Activated effector memory CD4-positive, alpha-beta T cell treated with Interleukin-2 at 50 U/mL for 16 hours (primary cell): ENCODE data around the gene KIF18B.

Source experiments
- DNase-seq: peaks from one replicate; pipeline ENCODE4 v3.0.0-alpha.2; 2020

Gene KIF18B

DNA sequence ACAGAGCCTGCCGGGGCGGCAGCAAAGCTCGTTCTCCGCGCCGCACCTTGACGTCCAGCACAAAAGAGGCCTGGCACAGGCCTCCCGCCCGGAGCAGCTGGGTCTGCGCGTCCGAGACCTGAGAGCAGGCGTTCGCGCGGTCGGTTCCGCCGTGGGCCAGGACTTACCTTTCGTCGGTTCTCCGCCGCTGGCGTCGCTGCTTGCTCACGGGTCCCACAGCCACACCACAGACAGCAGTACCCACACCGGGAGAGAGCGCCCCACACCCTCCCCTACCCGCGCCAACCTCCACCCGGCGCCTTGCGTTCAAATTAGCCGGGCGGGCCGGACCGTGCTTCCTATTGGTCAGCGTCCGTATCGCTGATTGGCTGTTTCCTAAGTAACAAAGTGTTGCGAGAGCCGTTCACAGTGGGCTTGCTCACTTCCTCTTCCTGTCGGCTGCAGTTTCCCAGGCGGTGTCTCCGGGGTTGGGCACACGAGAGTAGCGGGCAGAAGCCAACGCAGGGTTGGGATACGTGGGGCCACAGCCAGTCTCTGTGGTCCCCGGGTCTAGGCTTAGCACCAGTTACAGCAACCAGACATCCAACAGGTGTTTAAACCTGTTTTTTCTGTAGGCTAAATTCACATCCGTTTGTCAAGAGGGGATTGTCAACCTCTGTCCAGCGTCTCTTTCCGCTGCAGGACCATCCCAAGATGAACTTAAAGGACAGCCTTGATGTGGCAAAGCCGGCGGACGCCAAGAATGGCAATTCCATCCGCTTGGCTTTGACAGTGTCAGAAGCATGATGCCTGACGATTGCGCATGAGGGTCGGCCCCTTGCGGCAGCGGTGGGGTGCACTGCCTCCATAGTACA, at the start of gene KIF18B:
TSS of gene KIF18B (minus strand) at position 313 of the 854 bp plus-strand sequence. CDS start 11,429 bp downstream, outside the sequence.
- DNase-seq: peak; percentile 81

DNA sequence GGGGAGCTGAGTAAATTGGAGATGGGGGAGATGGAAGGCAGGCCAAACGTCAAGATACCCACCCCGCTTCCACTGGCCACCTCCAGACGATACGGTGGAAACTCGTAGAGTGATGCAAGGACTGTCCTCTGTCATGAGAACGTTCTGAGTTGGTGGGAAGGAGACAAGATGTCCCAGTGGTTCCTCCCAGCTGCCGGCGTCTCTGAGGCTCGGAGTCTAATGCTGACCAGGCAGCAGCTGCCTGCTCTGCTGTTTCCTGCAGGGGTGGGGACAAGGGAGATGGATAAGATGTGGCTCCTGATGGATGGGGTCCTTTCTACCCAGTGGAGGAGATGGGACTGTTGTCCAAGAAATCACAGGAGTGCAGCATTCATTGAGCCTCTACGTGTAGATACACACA, 48.7 kb upstream of the KIF18B start:
- DNase-seq: no peak

DNA sequence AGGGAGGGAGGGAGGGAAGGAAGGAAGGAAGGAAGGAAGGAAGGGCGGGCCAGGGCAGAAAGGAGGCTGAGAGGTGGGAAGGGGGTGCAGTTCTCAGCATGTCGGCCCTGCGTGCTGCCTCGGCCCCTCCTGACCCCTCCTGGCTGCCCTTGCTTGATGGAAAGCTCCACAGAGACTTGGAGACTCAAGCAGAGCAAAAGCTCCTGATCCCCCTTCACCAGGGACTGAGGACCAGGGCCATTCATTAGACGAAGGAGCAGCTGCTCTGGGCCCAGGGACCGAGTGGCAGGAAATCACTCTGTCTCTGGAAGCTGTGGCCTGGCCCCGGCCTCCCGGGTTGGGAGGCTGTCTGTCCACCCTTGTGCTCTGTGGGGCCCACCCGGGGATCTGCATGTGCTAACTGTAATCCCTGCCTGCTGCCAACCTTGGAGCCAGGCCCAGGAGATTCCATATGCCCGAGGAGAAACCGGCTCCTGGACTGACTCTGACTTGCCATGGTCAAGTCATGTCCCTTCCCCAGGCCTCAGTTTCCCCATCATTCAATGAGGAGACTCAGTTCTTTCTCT, 47.9 kb upstream of the KIF18B start:
- no peak for DNase-seq

DNA sequence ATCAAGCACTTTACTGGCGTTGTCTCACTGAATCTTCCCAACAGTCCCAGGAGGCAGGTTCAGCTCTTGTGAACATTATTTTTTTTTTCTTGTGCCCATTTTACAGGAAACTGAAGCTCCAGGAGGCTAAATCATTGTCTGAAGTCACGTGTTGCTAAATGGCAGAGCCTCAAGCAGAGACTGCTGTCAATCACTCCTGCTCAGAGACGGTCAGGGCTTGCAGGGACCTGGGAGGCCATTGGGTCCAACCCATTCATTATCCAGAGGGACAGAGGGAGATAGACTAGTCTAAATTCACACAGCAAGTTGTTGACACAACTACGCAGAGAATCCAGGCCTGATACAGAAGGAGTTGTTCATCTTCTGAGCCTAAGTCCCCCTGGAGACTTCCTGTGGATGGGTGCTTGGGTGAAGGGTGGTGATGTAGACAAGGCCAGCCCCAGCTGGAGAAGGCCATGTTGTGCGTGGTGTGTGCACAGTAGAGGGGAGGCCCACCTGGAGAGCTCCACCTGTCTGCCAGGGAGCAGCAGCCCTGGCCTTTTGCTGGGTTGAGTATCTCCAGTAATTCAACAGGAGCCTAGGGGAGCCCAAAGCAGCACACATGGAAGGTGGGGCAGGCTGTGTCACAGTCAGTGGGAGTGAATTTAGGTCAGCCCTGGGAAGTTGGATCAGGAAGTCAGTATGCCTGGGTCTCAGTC, 44.8 kb upstream of the KIF18B start:
- DNase-seq: no peak

DNA sequence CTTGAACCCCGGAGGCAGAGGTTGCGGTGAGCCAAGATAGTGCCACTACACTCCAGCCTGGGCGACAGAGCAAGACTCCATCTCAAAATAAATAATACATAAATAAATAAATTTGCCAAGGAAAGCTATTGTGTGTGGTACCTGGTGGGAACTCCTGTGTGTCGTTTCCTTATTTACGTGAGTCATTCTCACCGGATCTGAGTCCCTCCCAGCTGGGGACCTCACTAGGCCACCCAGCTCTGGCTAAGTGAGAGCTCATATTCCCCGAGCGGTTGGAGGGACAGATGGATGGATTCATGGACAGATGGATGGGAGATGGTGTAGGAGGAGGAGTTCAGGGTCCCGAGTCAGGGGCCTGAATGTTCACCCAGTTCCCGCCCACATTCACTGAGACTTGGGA, 43.4 kb upstream of the KIF18B start:
- no peak for DNase-seq

DNA sequence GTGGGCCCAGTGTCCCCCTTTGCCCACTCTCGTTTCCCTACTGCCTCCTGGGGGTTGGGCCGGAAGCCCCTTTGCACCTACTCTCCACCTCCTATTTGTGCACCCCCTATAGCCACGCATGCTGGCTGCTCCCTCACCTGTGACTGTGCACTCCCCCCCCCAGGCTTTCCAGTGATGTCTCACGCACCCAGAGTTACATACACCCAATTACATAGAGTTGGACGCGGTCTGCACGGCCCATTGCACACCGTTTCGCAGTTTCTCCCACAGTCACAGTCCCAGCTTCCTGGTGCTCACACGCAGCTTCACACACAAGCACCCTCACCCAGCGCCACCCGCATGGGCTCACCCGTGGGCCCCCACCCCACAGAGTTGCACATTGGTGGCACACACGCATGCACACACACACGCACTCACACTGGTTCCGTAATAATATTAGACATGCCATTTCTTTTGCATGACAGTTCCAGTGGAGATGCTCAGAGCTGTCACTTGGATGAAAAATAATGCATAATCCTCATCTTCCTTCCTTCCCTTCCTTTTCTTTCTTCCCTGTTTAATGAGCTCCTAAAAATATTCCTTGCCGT, 42.1 kb upstream of the KIF18B start:
- no peak for DNase-seq

DNA sequence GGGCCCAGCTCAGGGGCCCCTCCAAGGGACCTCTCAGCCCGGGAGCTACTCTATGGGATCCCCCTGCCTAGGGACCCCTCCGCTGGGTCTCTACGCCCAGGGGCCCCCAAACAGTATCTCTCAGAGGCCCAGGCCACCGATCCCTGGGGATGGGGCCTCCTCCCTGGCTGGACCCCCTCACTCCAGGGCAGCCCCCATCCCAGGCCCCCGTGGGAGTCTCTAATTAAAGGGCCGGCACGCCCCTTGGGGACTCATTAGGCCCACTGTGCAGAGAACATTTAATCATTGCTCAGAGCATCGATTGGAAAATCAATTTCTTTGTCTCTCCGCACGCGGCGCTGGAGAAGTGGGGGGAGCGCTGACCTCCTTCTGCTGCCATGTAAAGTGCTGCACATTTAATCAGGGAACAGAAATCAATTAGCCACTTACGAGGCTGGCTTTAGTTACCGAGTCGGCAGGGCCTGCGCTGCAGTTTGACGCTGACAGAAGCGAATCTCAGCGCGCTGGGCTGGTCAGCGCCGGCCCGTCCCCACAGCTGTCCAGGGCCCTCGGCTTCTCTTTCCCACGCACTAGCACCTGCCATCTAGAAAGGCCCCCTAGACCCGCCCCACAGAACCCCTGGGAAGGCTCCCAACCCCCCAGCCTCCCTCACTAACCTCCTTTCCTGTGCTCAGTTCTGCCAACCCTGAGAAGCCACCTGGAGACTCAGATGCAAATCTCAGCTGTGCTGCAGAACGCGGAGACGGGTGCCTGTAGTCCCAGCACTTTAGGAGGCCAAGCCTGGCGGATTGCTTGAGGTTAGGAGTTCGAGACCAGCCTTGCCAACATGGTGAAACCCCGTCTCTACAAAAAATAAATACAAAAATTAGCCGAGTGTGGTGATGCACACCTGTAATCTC, 40.7 kb upstream of the KIF18B start:
- DNase-seq: no peak

DNA sequence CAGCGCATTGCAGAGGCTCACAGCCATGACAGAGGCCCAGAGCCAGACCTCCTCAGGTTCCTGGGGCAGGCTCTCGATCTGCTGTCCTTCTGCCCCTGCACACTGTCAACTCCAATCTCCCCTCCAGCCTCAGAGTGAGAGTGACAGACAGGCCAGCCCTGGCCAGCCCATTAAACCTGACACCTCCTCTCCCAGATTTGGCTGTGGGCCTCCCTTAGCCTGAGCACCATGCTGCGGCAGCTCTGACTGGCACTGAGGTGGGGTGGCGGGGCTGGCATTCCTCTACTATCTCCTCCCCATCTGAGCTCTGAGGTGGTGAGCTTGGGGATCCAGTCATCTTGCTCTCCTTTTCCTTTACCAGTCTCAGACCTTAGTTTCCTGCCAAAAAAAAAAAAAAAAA, 36.0 kb upstream of the KIF18B start:
- no peak for DNase-seq

DNA sequence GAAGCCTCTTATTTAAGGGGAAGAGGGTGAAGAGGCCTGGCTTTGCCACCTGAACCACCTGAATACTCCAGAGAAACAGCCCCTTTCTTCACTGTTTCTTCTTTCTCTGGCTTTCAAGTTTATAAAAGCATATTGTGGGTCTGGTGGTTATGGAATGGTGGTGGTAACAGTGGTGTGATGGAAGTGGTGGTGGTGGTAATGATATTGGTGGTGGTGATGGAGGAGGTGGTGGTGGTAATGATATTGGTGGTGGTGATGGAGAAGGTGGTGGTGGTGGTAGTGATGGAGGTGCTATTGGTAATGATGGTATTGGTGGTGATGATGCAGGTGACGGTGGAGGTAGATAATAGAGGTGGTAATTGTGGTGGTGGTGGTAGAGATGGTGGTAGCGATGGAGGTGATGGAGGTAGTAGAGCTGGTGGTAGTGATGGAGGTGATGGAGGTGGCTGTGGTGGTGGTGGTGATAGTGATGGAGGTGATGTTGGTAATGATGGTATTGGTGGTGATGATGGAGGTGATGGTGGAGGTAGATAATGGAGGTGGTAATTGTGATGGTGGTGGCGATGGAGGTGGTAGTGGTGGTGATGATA, 34.6 kb upstream of the KIF18B start:
- DNase-seq: no peak

DNA sequence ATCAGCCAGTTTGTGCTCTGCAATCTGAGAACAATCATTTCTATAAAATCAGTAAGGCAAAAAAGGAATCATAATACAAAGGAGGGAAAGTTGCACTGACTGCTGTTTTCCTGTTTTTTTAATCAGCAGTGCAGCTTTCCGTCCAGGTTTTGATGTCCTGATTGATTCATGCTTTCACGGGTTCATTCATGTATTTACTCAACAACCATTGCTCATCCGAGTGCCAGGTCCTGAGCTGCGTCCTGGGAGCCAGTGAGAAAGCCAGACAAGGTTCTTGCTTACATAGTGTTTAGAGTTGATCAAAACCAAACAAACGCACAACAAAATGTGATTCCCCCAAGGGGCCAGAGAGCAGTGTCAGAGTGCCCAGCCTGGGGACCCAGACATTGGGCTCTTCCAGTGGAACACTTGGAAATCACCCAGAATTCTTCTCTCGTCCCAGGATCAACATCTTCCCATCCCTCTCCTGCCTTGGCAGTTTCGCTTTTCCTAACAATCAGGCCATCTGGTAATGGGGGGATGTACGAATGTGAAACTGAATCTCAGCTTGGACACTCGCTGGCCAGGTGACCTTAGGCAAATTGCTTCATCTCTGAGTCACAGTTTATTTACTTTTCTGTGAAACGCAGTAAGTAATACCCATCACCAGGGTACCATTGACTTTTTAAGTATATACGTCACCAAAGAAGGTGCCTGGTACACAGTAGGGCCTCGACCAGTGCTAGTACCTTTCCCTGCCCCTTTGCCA, 33.8 kb upstream of the KIF18B start:
- DNase-seq: no peak

DNA sequence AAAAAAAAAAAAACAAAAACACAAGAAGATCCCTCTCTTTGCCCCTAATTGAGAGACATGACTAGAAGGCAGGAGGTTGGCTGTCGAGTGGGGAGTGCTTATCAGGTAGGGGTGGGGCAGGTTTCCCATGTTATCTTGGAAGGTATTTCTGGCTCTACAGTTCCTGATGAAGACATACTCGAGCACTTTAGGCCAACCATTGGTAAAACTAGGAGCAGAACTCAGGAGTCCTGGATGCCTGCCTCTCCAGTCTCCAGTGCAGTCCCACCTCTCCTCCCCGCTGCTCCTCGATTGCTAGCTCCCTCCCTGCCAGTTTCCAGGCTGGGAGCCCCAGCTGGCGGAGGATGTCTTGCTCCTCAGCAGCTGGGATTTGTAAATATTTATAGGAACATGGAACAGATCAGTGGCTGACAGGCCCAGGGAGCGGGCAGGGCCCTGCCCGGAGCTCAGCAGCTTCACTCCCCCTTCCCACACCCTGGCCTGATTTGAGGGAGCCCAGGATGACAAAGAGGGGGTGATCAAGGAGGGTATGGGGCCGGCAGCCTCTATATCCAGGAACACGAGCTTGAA, 31.9 kb upstream of the KIF18B start:
- DNase-seq: no peak

DNA sequence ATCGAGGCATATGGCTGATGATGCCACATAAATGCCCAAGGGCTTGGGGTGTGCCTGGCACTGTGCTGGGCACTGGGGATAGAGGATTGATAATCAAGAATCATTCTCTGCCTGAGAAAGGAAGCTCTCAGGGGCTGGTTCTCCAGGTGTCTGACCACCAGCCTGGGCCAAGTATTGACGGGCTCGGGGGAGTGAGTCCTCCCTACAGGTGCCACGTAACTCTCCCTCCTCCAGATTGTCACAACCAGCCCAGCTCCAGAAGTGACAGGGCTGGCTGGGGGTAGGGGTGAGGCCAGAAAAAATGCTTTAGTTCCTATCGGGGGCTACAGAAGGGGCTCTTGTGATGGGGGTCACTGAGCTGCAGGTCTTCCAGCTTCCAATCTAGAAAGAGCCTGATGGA, 31.2 kb upstream of the KIF18B start:
- DNase-seq: no peak

DNA sequence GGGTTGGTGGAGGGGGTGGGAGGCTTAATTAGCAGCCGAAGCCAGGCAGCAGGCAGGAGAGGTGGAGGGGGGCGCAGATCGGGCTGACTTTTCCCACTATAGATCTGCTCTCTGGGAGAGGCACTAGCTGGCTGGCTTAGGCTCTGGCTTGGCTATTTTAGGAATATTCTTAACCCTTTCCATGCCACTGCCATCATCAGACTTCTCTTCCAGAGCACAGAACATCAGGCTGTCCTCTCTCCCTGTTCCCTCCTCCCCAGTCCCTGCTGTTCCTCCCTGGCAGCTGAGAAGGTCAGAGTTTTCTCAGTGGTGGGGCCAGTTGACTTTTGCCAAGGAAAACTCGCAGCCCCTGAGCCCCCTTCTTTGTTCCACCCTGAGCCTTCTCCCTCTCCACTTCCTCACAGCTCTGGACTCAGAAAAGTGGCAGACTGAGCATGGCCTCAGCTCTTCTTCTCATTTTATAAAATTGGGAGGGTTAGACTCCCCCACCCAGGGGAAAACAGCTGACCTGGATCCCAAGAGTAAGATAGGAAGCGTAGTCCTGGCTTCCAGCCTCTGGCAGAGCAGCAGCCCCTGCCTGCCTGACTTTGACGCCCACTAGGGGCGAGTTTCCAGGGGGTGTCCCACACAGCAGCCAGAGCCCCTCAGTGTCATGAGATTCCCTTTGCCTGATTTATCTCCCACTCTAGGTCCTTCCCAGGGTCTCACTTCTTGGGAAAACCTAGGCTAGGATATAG, 30.4 kb upstream of the KIF18B start:
- no peak for DNase-seq

DNA sequence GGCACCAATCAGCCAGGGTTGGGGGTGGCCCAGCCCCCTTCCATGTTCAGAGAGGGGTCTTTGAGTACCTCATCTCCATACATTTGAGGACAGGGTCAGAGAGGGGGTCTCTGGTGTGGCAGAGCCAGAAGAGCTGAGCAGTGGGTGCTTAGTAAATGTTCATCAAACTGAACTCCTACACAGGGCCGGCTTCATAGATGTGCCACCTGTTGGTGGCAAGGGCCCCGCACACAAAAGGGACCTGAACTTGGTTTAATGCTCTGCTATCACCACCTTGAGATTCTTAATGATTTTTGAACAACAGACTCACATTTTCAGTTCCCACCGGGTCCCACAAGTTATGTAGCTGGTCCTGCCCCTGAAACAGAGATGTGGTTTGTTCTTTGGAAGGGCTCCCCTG, 29.5 kb upstream of the KIF18B start:
- DNase-seq: no peak

DNA sequence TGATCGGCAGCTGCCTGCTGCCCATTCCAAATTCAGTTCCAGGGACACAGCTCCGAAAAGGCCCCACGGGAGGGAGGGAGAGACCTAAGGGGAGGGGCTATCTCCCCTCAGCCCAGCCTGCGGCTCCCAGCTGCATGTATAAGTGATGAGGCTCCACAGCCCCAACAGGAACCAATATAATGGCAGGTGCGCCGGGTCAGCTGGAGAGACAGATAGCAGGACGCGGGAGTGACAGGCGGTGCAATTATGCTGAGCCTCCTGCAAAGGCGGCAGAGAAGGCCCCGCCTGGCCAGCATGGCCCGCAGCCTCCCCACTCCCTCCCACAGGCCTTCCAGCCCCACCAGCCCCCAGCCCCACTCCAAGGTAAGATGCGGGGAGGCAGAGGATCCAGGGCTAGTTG, 28.6 kb upstream of the KIF18B start:
- no peak for DNase-seq

DNA sequence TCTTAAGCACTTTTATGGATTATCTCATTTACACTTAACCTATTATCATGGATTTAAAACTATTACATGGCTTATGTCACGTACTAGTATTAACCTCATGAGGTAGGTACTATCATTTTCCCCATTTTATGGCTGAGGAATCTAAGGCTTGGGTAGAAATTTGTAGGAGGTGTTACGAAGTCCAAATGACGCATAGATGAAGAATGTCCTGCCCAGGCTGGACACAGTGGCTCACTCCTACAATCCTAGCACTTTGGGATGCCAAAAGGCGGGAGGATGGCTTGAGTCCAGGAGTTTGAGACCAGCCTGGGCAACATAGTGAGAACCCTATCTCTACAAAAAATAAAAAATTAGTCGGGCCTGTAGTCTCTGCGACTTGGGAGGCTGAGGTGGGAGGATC, 25.4 kb upstream of the KIF18B start:
- no peak for DNase-seq

DNA sequence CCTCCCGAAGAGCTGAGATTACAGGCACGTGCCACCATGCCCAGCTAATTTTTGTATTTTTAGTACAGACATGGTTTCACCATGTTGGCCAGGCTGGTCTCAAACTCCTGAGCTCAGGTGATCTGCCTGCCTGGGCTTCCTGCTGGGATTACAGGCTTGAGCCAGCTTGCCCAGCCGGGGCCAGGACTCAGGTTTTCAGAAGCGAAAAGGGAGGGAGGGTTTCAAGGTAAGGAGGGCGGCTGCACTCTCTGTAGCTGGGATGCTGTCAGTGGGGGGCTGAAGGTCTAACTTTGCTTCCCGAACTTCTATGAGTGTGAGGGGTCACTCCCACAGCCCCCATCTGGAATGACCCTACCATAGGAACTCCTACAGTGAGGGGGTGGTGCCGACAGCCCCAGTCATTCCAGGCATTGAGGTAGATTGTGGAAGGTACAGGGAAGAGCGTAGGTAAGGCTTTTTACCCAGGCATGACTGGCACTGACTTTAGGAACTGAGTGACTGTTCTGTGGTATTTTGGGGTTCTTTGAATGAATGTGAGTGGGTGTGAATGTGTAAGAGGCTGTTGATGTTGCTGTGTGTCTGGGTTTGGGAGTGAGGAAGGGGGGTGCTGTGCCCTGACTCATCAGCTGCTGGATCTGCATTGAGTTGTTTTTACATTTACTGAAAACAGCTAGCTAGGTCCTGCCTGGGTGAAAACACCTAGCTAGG, 24.4 kb upstream of the KIF18B start:
- DNase-seq: no peak

DNA sequence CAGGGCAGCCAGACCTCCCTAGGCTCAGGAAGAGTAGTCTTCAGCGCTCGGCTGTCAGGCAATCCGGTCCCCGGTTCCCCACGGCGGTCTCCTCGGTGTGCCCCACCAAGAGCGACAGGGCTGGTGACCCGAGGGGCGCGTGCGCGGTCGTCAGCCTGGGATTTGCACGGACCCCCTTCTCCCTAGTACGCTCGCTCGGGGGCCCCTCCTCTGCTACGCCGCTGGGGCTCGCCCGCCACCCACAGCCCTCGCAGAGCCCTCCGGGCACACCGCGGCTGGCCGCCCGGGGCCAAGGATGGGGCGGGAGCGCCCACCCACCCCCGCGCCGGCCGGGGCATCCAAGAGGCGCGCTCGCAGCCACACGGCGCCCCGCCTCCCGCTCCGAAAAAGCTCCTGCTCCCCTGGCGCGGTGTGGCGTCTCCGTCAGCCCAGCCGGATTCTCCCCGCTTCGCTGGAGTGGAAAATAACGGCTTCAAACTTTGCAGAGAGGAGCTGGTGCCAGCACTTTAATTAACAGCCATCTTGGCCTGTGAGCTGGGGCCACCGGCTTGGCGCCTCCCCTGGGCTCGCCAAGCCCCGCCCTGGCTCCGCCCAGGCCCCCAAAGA, 22.7 kb upstream of the KIF18B start:
- DNase-seq: no peak

DNA sequence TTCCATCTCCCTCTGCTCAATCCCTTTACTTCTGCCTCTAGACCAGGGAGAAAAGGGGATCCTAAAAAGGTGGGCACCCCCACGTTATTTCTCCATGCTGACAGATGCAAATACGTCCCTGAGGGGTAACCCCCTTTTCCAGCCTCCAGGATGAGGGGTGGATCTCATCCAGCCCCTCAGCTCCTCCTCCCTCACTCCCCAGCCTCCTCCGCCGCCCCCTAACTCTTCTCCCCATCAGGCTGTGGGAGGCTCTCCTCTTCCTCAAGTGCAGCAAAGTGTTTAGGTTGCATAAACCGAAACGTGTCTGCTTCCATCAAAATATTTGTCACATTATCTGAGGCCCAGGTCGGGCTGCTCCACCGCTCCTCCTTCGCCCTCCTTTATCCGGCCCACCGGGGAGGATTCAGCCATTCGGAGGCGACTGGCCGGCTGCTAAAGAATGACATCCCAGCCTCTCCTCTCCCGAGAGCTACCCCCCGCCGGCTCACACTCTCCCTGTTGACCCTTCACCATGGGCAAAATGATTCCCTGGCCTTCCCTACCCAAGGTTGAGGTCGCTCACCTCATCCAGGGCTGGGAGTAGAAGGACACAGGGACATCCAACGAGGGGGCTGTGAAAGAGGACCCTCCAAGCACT, 21.7 kb upstream of the KIF18B start:
- DNase-seq: no peak
